NT2/D1 (cell line): ENCODE results near the gene VWCE.
"Not testable (repeated sequence)": the region's sequence is repeated elsewhere in the genome, so short reads cannot be mapped to it uniquely, and the experiment has no call there.

Experiments
- SUZ12 ChIP-seq: IDR thresholded peaks from 2 replicates; pipeline ENCODE4 v1.6.1; 2011; ENCODE audit not compliant: insufficient read length, insufficient read depth; ENCODE audit errors: extremely low read depth
- YY1 ChIP-seq: IDR thresholded peaks from 2 replicates; pipeline ENCODE4 v1.6.1; 2011; ENCODE audit not compliant: insufficient read length, insufficient read depth

- not testable (repeated sequence) for TF ChIP-seq YY1, SUZ12
Observed at GRCh38 chr11:61229458-61229857, 65.7 kb downstream of the VWCE start.
